ENCODE measurements around the gene PHEX.

- TF ChIP-seq POLR2AphosphoS5 (IDR thresholded peaks at IDR 0.05; ENCODE audit: low read depth, low read length): no peak
- TF ChIP-seq SIN3A (IDR thresholded peaks at IDR 0.05; ENCODE audit: borderline replicate concordance, insufficient read depth, low read length): no peak
- TF ChIP-seq, protein P1, sequence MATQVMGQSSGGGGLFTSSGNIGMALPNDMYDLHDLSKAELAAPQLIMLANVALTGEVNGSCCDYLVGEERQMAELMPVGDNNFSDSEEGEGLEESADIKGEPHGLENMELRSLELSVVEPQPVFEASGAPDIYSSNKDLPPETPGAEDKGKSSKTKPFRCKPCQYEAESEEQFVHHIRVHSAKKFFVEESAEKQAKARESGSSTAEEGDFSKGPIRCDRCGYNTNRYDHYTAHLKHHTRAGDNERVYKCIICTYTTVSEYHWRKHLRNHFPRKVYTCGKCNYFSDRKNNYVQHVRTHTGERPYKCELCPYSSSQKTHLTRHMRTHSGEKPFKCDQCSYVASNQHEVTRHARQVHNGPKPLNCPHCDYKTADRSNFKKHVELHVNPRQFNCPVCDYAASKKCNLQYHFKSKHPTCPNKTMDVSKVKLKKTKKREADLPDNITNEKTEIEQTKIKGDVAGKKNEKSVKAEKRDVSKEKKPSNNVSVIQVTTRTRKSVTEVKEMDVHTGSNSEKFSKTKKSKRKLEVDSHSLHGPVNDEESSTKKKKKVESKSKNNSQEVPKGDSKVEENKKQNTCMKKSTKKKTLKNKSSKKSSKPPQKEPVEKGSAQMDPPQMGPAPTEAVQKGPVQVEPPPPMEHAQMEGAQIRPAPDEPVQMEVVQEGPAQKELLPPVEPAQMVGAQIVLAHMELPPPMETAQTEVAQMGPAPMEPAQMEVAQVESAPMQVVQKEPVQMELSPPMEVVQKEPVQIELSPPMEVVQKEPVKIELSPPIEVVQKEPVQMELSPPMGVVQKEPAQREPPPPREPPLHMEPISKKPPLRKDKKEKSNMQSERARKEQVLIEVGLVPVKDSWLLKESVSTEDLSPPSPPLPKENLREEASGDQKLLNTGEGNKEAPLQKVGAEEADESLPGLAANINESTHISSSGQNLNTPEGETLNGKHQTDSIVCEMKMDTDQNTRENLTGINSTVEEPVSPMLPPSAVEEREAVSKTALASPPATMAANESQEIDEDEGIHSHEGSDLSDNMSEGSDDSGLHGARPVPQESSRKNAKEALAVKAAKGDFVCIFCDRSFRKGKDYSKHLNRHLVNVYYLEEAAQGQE (IDR thresholded peaks at IDR 0.05; ENCODE audit: insufficient read depth in 1 of 2, low read depth in 2 of 2, low read length in 2 of 2): no peak
- TF ChIP-seq TAF1 (IDR thresholded peaks at IDR 0.05; ENCODE audit: borderline replicate concordance, insufficient read depth, low read length): no peak
These were observed 27.6 kb downstream of the PHEX start for GRCh38 chrX:22059775-22060174.
